Astrocyte (in vitro differentiated cells and primary cell): ENCODE measurements around the gene UMODL1. TPM values are rescaled to one million over a fixed set of nuclear protein-coding genes. Genes with fewer than 3 reads are reported as not detected.

Experiments used
- DNase-seq: peaks from one replicate; pipeline ENCODE4 v3.0.0-alpha.2; 2010; ENCODE audit warnings: low read depth
- FAIRE-seq: peaks from 2 replicates; lab custom pipeline; 2011; peaks lifted over from hg19 to GRCh38; lab: Jason Lieb, UNC
- H2AFZ ChIP-seq: 2 replicates; pipeline ENCODE4 v1.6.0; 2012; ENCODE audit warnings: low read depth, low read length, inconsistent platforms
- H3K27ac ChIP-seq: 2 replicates; pipeline ENCODE4 v1.5.1; 2011; ENCODE audit warnings: low read depth, low read length, inconsistent platforms
- H3K27me3 ChIP-seq: 2 replicates; pipeline ENCODE4 v1.6.0; 2011; ENCODE audit warnings: low read length, inconsistent platforms; ENCODE audit not compliant: insufficient read depth
- H3K36me3 ChIP-seq: 2 replicates; pipeline ENCODE4 v1.5.1; 2011; ENCODE audit warnings: low read length, inconsistent platforms; ENCODE audit not compliant: insufficient read depth
- H3K4me1 ChIP-seq: 2 replicates; pipeline ENCODE4 v1.5.1; 2011; ENCODE audit warnings: low read length, inconsistent platforms; ENCODE audit not compliant: insufficient read depth
- H3K4me2 ChIP-seq: 2 replicates; pipeline ENCODE4 v1.6.0; 2012; ENCODE audit warnings: low read length, inconsistent platforms
- H3K4me3 ChIP-seq: 2 replicates; pipeline ENCODE4 v1.5.1; 2011; ENCODE audit warnings: low read depth, mild to moderate bottlenecking, low read length, inconsistent platforms; ENCODE audit not compliant: insufficient read depth
- H3K79me2 ChIP-seq: 2 replicates; pipeline ENCODE4 v1.6.0; 2012; ENCODE audit warnings: mild to moderate bottlenecking, low read length, inconsistent platforms; ENCODE audit not compliant: insufficient read depth
- H3K9ac ChIP-seq: 2 replicates; pipeline ENCODE4 v1.6.0; 2012; ENCODE audit warnings: mild to moderate bottlenecking, low read length, inconsistent platforms
- H3K9me3 ChIP-seq: 2 replicates; pipeline ENCODE4 v1.5.1; 2012; ENCODE audit warnings: low read depth, mild to moderate bottlenecking, low read length, inconsistent platforms; ENCODE audit not compliant: insufficient read depth
- H4K20me1 ChIP-seq: 2 replicates; pipeline ENCODE4 v1.6.0; 2012; ENCODE audit warnings: low read length, inconsistent platforms; ENCODE audit not compliant: insufficient read depth
- H3K27ac Mint-ChIP-seq: one replicate; pipeline ENCODE4 v1.8.0; 2021; ENCODE audit warnings: mild to moderate bottlenecking, mixed read lengths; ENCODE audit not compliant: unreplicated experiment
- H3K27me3 Mint-ChIP-seq: one replicate; pipeline ENCODE4 v1.8.0; 2021; ENCODE audit warnings: low read depth, mixed read lengths; ENCODE audit not compliant: unreplicated experiment
- H3K36me3 Mint-ChIP-seq: one replicate; pipeline ENCODE4 v1.8.0; 2021; ENCODE audit warnings: low read depth, mixed read lengths; ENCODE audit not compliant: unreplicated experiment
- H3K4me1 Mint-ChIP-seq: one replicate; pipeline ENCODE4 v1.8.0; 2021; ENCODE audit warnings: low read depth, mixed read lengths; ENCODE audit not compliant: unreplicated experiment
- H3K4me3 Mint-ChIP-seq: one replicate; pipeline ENCODE4 v1.8.0; 2021; ENCODE audit warnings: mild to moderate bottlenecking, moderate library complexity, mixed read lengths; ENCODE audit not compliant: unreplicated experiment
- H3K9me3 Mint-ChIP-seq: one replicate; pipeline ENCODE4 v1.8.0; 2021; ENCODE audit warnings: mild to moderate bottlenecking, mixed read lengths; ENCODE audit not compliant: unreplicated experiment
- CTCF ChIP-seq: IDR thresholded peaks from 2 replicates; pipeline ENCODE4 v1.5.1; 2011; ENCODE audit warnings: low read depth, mild to moderate bottlenecking, inconsistent platforms, low read length, moderate library complexity; ENCODE audit not compliant: insufficient read depth
- EZH2 ChIP-seq: IDR thresholded peaks from 2 replicates; pipeline ENCODE4 v1.6.1; 2012; ENCODE audit warnings: mild to moderate bottlenecking, low read length, inconsistent platforms; ENCODE audit not compliant: insufficient read depth
- total RNA-seq: library from RNA; stranded (reverse); gene quantifications from 2 replicates; pipeline ENCODE4 v1.2.1, GENCODE V29; 2021

UMODL1 gene
- total RNA-seq, 1 donor from 2014 or later, result not detected

GRCh38 chr21:42067531-42068255 lies 3.4 kb upstream of the UMODL1 start:
- H3K27ac Mint-ChIP-seq, result no peak overlapping the region
- Histone ChIP-seq H3K4me1 (peaks cover 2% of the 10 kb centered on the region), H2AFZ (no peak overlapping the region)

GRCh38 chr21:42068256-42068545 lies 2.9 kb upstream of the UMODL1 start:
- Mint-ChIP-seq H3K4me3 (no peak overlapping the region), H3K9me3 (peaks cover 3% of the 10 kb centered on the region), H3K27ac (no peak overlapping the region), H3K36me3 (no peaks in the 10 kb centered on the region), H3K4me1 (peaks cover 9% of the 10 kb centered on the region), H3K27me3 (peaks cover 46% of the 10 kb centered on the region)
- Histone ChIP-seq H3K27me3 (peaks cover 39% of the 10 kb centered on the region), H3K36me3 (no peaks in the 10 kb centered on the region), H3K79me2 (no peaks in the 10 kb centered on the region), H4K20me1 (no peaks in the 10 kb centered on the region), H3K27ac (no peak overlapping the region), H2AFZ (no peak overlapping the region), H3K9ac (no peak overlapping the region), H3K9me3 (no peaks in the 10 kb centered on the region), H3K4me1 (peaks cover 2% of the 10 kb centered on the region), H3K4me2 (no peak overlapping the region), H3K4me3 (no peak overlapping the region)
- no peak for FAIRE-seq
- no peak for TF ChIP-seq EZH2
- TF ChIP-seq CTCF, result no peak
- DNase-seq, result no peak

More at GRCh38 chr21:42067531-42068255, 3.4 kb upstream of the UMODL1 start:
- H3K27me3 Mint-ChIP-seq, result peaks cover 44% of the 10 kb centered on the region
- peaks cover 41% of the 10 kb centered on the region for H3K27me3 ChIP-seq
- no peaks in the 10 kb centered on the region for H3K36me3 ChIP-seq
- TF ChIP-seq EZH2 (no peak), CTCF (no peak)
- no peak overlapping the region for H3K4me3 ChIP-seq
- H3K79me2 ChIP-seq, result no peaks in the 10 kb centered on the region
- H3K4me3 Mint-ChIP-seq, result no peak overlapping the region
- no peaks in the 10 kb centered on the region for H4K20me1 ChIP-seq
- peaks cover 9% of the 10 kb centered on the region for H3K4me1 Mint-ChIP-seq
- DNase-seq, result no peak
- no peak overlapping the region for H3K27ac ChIP-seq
- H3K9me3 Mint-ChIP-seq, result peaks cover 3% of the 10 kb centered on the region
- H3K4me2 ChIP-seq, result no peak overlapping the region
- no peak for FAIRE-seq
- H3K9ac ChIP-seq, result no peak overlapping the region
- no peaks in the 10 kb centered on the region for H3K36me3 Mint-ChIP-seq
- H3K9me3 ChIP-seq, result no peaks in the 10 kb centered on the region

GRCh38 chr21:42068592-42068991 lies 2.5 kb upstream of the UMODL1 start:
- H3K27me3 ChIP-seq, result peaks cover 35% of the 10 kb centered on the region
- H3K36me3 Mint-ChIP-seq, result no peaks in the 10 kb centered on the region
- FAIRE-seq, result no peak

More at GRCh38 chr21:42068592-42068991, 2.5 kb upstream of the UMODL1 start:
- H3K9ac ChIP-seq, result no peak overlapping the region
- no peaks in the 10 kb centered on the region for H4K20me1 ChIP-seq
- H3K4me3 ChIP-seq, result no peak overlapping the region
- H3K9me3 Mint-ChIP-seq, result peaks cover 3% of the 10 kb centered on the region
- no peak overlapping the region for H3K4me2 ChIP-seq
- H3K9me3 ChIP-seq, result no peaks in the 10 kb centered on the region
- H3K4me3 Mint-ChIP-seq, result no peak overlapping the region
- H3K4me1 Mint-ChIP-seq, result peaks cover 9% of the 10 kb centered on the region
- peaks cover 47% of the 10 kb centered on the region for H3K27me3 Mint-ChIP-seq
- H3K27ac Mint-ChIP-seq, result no peak overlapping the region
- TF ChIP-seq EZH2, result no peak
- no peak for TF ChIP-seq CTCF
- no peaks in the 10 kb centered on the region for H3K36me3 ChIP-seq
- peaks cover 2% of the 10 kb centered on the region for H3K4me1 ChIP-seq
- no peak overlapping the region for H3K27ac ChIP-seq
- H3K79me2 ChIP-seq, result no peaks in the 10 kb centered on the region
- DNase-seq, result no peak
- H2AFZ ChIP-seq, result no peak overlapping the region
